Thyroid gland (tissue), 4 donors: Measurements from ENCODE around the gene MAML3. TPM values are rescaled to one million over a fixed set of nuclear protein-coding genes. Genes with fewer than 3 reads are reported as not detected.

Experiments
- DNase-seq, 2 donors: peaks; one replicate each; pipeline ENCODE4 v3.0.0-alpha.2; 2019
- H3K27ac ChIP-seq, 3 donors: fragments of 200-600 bp; sonication (generic); 1 replicate in 2 of 3; 2 replicates in 1 of 3; pipeline ENCODE4 v1.5.1; 2016 to 2019; ENCODE audit warnings: mild to moderate bottlenecking in 1 of 3, moderate library complexity in 1 of 3
- H3K27me3 ChIP-seq: fragments of 200-600 bp; sonication (generic); one replicate; pipeline ENCODE4 v1.5.1; 2019
- H3K36me3 ChIP-seq, 2 donors: fragments of 200-600 bp; sonication (generic); one replicate each; pipeline ENCODE4 v1.5.1; 2016 to 2019
- H3K4me1 ChIP-seq, 2 donors: fragments of 200-600 bp; sonication (generic); one replicate each; pipeline ENCODE4 v1.5.1; 2017 to 2019
- H3K4me3 ChIP-seq, 3 donors: fragments of 200-600 bp; sonication (generic); replicated peaks in 1 of 3; 1 replicate in 2 of 3; 2 replicates in 1 of 3; pipeline ENCODE4 v1.5.1; 2016; ENCODE audit warnings: mild to moderate bottlenecking in 1 of 3
- H3K9me3 ChIP-seq: fragments of 200-600 bp; sonication (generic); one replicate; pipeline ENCODE4 v1.5.1; 2017
- CTCF ChIP-seq, 6 experiments: fragments of 200-600 bp in 3 of 6; fragments of 450-650 bp in 3 of 6; sonication (generic) in 3 of 6; IDR thresholded peaks; one replicate each; pipeline ENCODE4 v1.5.1; 2016 to 2019; ENCODE audit warnings: antibody characterized with exemption in 6 of 6, mild to moderate bottlenecking in 2 of 6, inconsistent platforms in 1 of 6, moderate library complexity in 1 of 6
- POLR2A ChIP-seq, 2 donors: fragments of 450-650 bp; IDR thresholded peaks; one replicate each; pipeline ENCODE4 v1.6.1; 2017; ENCODE audit warnings: antibody characterized with exemption in 2 of 2, mild to moderate bottlenecking in 2 of 2, moderate library complexity in 1 of 2
- WGBS, 2 donors: methylation state at CpG; one replicate each; pipeline ENCODE4 v1.1.5; 2017; 5-methylcytosine and 5-hydroxymethylcytosine counted together
- intact Hi-C: fragments of 100-400 bp; cut with DNase I; formaldehyde crosslinking; loops from one replicate; pipeline ENCODE4 v1.15.1; 2023
- total RNA-seq, 4 donors: library from RNA; depleted of rRNA; stranded (reverse); fragments of >200 nt; gene quantifications; one replicate each; pipeline ENCODE4 v1.2.3, GENCODE V29; 2016

The MAML3 gene
- total RNA-seq, 4 donors from 2014 or later: 5.7 to 14.1 (median 11.4) TPM

- Histone ChIP-seq H3K4me1 (peaks cover 30 to 48% of the 10 kb centered on the region in 2 donors), H3K27ac (peak overlapping the region in 1 of 3 donors; percentile 8), H3K4me3 (no peak overlapping the region), H3K9me3 (no peaks in the 10 kb centered on the region), H3K27me3 (no peaks in the 10 kb centered on the region), H3K36me3 (no peaks in the 10 kb centered on the region)
- TF ChIP-seq CTCF (IDR thresholded peaks at IDR 0.05) (no peak), POLR2A (IDR thresholded peaks at IDR 0.05) (no peak)
- intact Hi-C loops: no loop called here
- no peak for DNase-seq
- 65 to 79% methylated on average over 3 of the region's 3 CpGs for WGBS, 2 donors
These were observed 195.3 kb downstream of the MAML3 start for GRCh38 chr4:139958739-139959098.

GRCh38 chr4:139957986-139958738 is 195.8 kb downstream of the MAML3 start:
- H3K4me1 ChIP-seq: peaks cover 30 to 48% of the 10 kb centered on the region in 2 donors
- H3K9me3 ChIP-seq: no peaks in the 10 kb centered on the region
- TF ChIP-seq CTCF (IDR thresholded peaks at IDR 0.05): no peak
- no peak for TF ChIP-seq POLR2A (IDR thresholded peaks at IDR 0.05)
- H3K4me3 ChIP-seq: no peak overlapping the region
- no peak overlapping the region for H3K27ac ChIP-seq
- intact Hi-C loops: no loop called here
- H3K36me3 ChIP-seq: no peaks in the 10 kb centered on the region
- DNase-seq: no peak
- WGBS, 2 donors: 78 to 79% methylated on average over 4 of the region's 4 CpGs
- no peaks in the 10 kb centered on the region for H3K27me3 ChIP-seq

- Histone ChIP-seq H3K9me3 (no peaks in the 10 kb centered on the region), H3K27me3 (no peaks in the 10 kb centered on the region), H3K27ac (peak overlapping the region in 1 of 3 donors; percentile 21), H3K36me3 (no peaks in the 10 kb centered on the region), H3K4me3 (no peak overlapping the region), H3K4me1 (peaks cover 24 to 38% of the 10 kb centered on the region in 2 donors)
- intact Hi-C loops: no loop called here
- WGBS, 2 donors: 94 to 96% methylated on average over 2 of the region's 2 CpGs
- DNase-seq: no peak
- TF ChIP-seq CTCF (IDR thresholded peaks at IDR 0.05): no peak
- no peak for TF ChIP-seq POLR2A (IDR thresholded peaks at IDR 0.05)
These were observed 196.9 kb downstream of the MAML3 start for GRCh38 chr4:139957065-139957464.

GRCh38 chr4:139956507-139957017 is 197.4 kb downstream of the MAML3 start:
- Histone ChIP-seq H3K27ac (peak overlapping the region in 1 of 3 donors; percentile 21), H3K4me1 (peaks cover 19 to 33% of the 10 kb centered on the region in 2 donors), H3K36me3 (no peaks in the 10 kb centered on the region), H3K4me3 (no peak overlapping the region), H3K9me3 (no peaks in the 10 kb centered on the region), H3K27me3 (no peaks in the 10 kb centered on the region)
- WGBS, 2 donors: 56 to 64% methylated on average over 6 of the region's 6 CpGs
- no peak for TF ChIP-seq POLR2A (IDR thresholded peaks at IDR 0.05)
- TF ChIP-seq CTCF (IDR thresholded peaks at IDR 0.05): no peak
- intact Hi-C loops: no loop called here
- DNase-seq: no peak

- DNase-seq: no peak
- intact Hi-C loops: no loop called here
- 85 to 94% methylated on average over 2 of the region's 2 CpGs for WGBS, 2 donors
- Histone ChIP-seq H3K36me3 (no peaks in the 10 kb centered on the region), H3K4me1 (peaks cover 19 to 24% of the 10 kb centered on the region in 2 donors), H3K9me3 (no peaks in the 10 kb centered on the region), H3K27me3 (no peaks in the 10 kb centered on the region), H3K4me3 (no peak overlapping the region), H3K27ac (no peak overlapping the region)
- TF ChIP-seq CTCF (IDR thresholded peaks at IDR 0.05): no peak
- TF ChIP-seq POLR2A (IDR thresholded peaks at IDR 0.05): no peak
These were observed 198.4 kb downstream of the MAML3 start for GRCh38 chr4:139955600-139955999.
